ENCODE measurements around the gene MLLT1.

MLLT1 gene

GRCh38 chr19:6220385-6221191 lies 59.2 kb downstream of the MLLT1 start:
- DNase-seq, result no peak

- no peak for DNase-seq
Measured at GRCh38 chr19:6219586-6220290, 60.0 kb downstream of the MLLT1 start.

- DNase-seq, result no peak
Measured at GRCh38 chr19:6219147-6219525, 60.6 kb downstream of the MLLT1 start.

- peak; percentile 65 to 85 for DNase-seq
Measured at GRCh38 chr19:6218491-6219146, 61.2 kb downstream of the MLLT1 start.

GRCh38 chr19:6217752-6218334 lies 61.9 kb downstream of the MLLT1 start:
- no peak for DNase-seq

GRCh38 chr19:6216996-6217751 lies 62.6 kb downstream of the MLLT1 start:
- no peak for DNase-seq

- no peak for DNase-seq
Measured at GRCh38 chr19:6216236-6216995, 63.4 kb downstream of the MLLT1 start.

- DNase-seq, result no peak
Measured at GRCh38 chr19:6215701-6216235, 64.0 kb downstream of the MLLT1 start.

- DNase-seq, result no peak
Measured at GRCh38 chr19:6214881-6215541, 64.8 kb downstream of the MLLT1 start.

- no peak for DNase-seq
Measured at GRCh38 chr19:6213696-6214641, 65.8 kb downstream of the MLLT1 start.

GRCh38 chr19:6213266-6213595 lies 66.5 kb downstream of the MLLT1 start:
- DNase-seq, result no peak

GRCh38 chr19:6212403-6213265 lies 67.1 kb downstream of the MLLT1 start:
- no peak for DNase-seq

GRCh38 chr19:6211632-6212402 lies 68.0 kb downstream of the MLLT1 start:
- no peak for DNase-seq

- no peak for DNase-seq
Measured at GRCh38 chr19:6210721-6211600, 68.8 kb downstream of the MLLT1 start.

GRCh38 chr19:6210091-6210490 lies 69.7 kb downstream of the MLLT1 start:
- no peak for DNase-seq

- DNase-seq, result no peak
Measured at GRCh38 chr19:6209680-6210079, 70.1 kb downstream of the MLLT1 start.

- no peak for DNase-seq
Measured at GRCh38 chr19:6209233-6209632, 70.5 kb downstream of the MLLT1 start.

All from Kasumi-1 (cell line).